SW480 (cell line): Measurements from ENCODE around the gene ATP6V1G1.
"Not testable (repeated sequence)": the region's sequence is repeated elsewhere in the genome, so short reads cannot be mapped to it uniquely, and the experiment has no call there.

Experiments
- DNase-seq: peaks from one replicate; pipeline ENCODE4 v3.0.0-alpha.2; 2016; ENCODE audit warnings: low spot score

ATP6V1G1 gene

DNA sequence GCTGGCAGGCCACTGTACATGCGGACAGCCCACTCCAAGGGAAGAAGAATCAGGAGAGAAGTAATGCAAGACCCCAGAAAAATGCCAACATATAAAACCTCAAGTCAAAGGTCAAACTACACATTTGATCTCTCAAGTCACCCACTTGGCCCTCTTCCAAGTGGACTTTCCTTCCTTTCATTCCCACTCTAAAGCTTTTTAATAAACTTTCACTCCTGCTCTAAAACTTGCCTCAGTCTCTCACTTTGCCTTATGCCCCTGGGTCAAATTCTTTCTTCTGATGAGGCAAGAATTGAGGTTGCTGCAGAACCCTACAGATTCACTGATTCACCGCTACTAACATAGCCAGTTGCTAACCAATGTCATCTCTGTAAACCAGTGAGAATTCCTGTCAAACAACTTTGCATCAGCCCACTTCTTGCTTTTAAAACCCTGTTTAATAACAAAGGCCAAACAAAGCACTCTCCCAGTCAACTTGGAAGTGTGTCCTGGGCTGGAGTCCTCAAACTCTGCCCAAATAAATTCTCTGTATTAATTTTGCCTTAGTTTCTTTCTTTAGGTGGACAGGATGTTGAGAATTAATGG, 6.9 kb upstream of the ATP6V1G1 start:
- DNase-seq, result no peak

- no peak for DNase-seq
These were observed 4.0 kb upstream of the ATP6V1G1 start for GRCh38 chr9:114583371-114584155.

GRCh38 chr9:114588210-114588609, 641 bp downstream of the ATP6V1G1 start:
- no peak for DNase-seq

GRCh38 chr9:114588651-114589526, 1.3 kb downstream of the ATP6V1G1 start:
- no peak for DNase-seq

DNA sequence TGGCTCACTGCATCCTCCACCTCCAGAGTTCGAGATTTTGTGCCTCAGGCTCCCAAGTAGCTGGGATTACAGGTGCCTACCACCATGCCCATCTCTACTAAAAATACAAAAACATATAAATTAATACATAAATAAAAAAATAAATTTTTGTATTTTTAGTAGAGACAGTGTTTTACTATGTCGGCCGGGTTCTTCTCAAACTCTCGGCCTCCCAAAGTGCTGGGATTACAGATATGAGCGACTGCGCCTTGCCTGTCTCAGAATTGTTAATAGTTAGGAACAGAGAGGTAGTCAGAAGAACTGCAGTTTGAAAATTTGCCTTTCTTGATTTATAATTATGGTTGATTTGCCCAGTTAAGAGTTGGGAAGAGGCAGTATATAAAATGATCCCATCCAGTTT, 2.8 kb downstream of the ATP6V1G1 start:
- DNase-seq, result no peak

DNA sequence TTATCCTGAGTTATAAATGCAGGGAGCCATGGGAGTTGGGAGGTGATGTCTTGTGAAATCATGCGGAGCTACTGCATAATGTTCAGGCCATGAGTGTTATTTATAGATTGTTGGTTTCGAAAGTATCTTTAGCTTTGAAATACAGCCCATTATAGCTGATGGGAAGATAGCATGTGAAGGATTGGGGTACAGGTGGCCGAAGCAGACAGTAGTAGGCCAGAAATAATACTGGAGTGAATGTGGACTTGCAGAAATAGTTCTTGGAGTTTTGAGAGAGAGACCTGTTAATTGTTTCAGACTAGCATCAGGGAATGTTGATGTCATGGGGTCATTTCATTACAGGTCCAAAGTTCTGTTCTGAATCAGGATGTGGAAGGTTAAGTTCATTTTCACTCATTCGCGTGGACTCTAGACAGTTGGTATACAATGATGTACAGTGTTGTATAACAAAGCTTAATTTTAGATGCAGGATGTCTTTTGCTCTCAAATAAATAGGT, 3.8 kb downstream of the ATP6V1G1 start:
- DNase-seq, result no peak

DNA sequence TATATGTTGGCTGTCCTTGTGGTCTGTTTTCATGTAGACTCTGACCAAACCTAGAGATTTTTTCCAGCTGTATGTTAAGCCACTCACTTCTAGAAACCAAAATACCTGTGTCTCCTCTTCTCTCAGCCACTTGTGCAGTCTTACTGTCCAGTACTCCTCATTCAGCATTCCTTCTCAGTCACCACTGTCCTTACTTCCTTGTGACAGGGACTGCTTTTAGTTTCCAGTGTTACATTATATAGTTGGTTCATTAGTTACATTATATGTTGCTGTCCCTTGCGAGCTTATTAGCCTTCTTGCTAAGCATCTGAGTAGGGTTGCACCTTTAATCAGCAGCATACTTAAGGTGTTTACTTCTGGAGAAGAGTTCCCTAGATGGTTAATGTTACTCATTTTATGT, 4.3 kb downstream of the ATP6V1G1 start:
- no peak for DNase-seq

DNA sequence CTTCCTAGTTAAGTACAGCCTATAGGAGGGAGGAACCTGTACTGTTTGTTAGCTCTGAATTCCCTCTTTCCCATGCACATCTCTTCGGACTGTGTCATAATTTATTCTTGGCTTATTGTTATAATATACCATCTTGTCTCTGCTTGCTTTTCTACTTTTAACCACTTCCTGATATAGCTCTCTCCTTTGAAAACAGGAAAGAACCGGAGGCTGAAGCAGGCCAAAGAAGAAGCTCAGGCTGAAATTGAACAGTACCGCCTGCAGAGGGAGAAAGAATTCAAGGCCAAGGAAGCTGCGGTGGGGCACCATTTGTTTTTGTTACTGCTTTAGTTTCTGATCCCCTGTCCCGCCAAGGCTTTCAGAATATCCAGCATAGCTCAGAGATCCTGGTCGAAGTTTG, 4.8 kb downstream of the ATP6V1G1 start:
- no peak for DNase-seq

DNA sequence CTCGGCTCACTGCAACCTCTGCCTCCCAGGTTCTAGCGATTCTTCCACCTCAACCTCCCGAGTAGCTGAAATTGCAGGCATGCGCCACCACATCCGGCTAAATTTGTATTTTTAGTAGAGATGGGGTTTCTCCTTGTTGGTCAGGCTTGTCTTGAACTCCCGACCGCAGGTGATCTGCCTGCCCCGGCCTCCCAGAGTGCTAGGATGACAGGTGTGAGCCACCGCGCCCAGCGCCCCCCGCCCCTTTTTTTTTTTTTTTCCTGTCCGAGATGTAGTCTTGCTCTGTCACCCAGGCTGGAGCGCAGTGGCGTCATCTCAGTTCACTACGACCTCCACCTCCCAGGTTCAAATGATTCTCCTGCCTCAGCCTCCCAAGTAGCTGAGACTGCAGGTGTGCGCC, 6.6 kb downstream of the ATP6V1G1 start:
- no peak for DNase-seq

DNA sequence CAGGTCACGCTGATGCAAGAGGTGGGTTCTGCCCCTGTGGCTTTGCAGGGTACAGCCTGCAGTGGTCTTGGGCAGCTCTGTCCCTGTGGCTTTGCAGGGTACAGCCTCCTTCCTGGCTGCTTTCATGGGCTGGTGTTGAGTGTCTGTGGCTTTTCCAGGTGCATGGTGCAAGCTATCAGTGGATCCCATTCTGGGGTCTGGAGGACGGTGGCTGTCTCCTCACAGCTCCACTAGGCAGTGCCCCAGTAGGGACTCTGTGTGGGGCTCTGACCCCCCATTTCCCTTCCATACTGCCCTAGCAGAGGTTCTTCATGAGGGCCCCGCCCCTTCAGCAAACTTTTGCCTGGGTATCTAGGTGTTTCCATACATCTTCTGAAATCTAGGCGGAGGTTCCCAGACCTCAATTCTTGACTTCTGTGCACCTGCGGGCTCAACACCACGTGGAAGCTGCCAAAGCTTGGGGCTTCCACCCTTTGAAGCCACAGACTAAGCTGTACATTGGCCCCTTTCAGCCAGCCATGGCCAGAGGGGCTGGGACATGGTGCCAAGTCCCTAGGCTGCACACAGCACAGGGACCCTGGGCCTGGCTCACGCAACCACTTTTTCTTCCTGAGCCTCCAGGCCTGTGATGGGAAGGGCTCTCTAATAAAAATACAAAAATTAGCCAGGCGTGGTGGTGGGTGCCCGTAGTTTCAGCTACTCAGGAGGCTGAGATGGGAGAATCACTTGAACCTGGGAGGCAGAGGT, 13.1 kb downstream of the ATP6V1G1 start:
- not testable (repeated sequence) for DNase-seq

DNA sequence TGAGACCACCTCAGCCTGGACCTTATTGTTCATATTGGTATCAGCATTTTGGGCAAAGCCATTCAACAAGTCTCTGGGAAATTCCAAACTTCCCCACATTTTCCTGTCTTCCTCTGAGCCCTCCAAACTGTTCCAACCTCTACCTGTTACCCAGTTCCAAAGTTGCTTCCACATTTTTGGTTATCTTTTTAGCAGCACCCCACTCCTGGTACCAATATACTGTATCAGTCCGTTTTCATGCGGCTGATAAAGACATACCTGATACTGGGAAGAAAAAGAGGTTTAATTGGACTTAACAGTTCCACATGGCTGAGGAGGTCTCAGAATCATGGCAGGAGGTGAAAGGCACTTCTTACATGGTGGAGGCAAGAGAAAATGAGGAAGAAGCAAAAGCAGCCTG, 14.2 kb downstream of the ATP6V1G1 start:
- DNase-seq, result not testable (repeated sequence)

DNA sequence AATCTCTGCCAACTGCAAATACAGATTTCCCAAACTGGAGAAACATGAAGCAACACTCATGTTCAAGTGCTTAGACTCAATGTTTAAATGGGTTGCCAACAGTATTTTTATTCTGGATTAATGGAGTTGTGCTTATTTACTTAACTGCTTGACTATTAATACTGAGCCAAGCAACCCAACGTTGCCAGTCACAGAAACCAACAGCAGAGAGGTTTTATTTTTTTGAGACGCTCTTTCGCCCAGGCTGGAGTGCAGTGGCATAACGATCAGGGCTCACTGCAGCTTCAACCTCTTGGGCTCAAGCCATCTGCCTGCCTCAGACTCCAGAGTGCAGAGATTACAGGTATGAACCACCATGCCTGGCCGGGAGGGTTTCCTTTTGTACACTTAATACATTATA, 15.1 kb downstream of the ATP6V1G1 start:
- no peak for DNase-seq

DNA sequence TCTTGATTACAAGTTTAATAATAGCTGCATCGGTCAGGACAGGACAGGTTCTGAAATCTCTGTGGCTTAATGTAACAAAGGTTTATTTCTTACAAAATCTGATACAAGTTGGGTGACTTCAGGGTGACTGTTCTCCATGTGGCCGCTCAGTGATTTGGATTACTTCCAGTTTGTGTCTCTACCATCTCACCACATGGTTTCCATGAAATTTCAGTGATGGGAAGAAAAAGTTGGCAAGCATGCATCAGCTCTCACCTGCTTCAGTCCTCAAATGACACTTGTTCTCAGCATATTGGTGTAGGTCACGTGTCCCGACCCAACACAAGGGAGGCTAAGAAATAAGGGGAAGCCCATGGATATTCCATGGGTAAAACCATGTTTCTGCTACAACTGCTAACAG, 15.7 kb downstream of the ATP6V1G1 start:
- DNase-seq, result no peak

GRCh38 chr9:114604989-114605388, 17.4 kb downstream of the ATP6V1G1 start:
- DNase-seq, result no peak

- no peak for DNase-seq
These were observed 18.5 kb downstream of the ATP6V1G1 start for GRCh38 chr9:114606068-114606467.

- no peak for DNase-seq
These were observed 19.1 kb downstream of the ATP6V1G1 start for GRCh38 chr9:114606597-114607207.

DNA sequence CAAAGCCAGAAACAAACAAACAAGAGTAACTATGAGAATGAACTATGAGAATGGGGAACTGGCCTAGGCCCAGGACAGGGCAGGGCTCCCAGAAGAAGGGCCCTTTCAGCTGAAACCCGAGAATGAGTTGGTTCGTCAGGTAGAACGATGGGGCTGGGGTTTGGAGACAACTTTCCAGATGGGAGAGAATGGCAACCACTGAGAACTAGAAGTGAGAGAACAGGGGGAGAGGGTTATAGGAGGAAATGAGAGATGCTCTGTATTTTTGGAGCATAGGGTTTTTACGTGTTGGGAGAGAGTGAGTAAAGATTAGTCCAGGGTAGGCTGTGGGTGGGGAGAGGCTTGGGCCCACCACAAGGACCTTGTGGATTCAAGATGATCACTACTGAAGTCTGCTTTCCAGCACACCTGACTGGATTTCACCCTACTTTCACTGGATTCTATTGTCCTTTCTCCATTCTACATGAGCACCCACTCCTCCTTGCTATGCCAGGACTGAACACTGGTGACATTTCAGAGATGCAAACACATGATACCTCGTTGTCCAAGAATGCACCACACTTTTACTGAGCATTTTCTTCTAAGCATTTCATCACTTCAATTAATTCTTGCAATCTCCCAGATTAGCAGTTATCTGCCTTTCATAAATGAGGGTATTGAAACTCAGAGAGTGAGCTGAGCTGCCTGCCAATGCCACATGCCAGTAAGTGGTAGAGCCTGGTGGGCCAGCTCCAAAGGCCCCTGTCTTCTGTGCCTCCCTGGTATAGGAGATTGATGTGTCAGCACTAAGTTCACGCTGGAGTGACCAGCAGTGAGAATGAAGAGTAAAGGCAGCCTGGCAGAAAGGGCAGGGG, 20.3 kb downstream of the ATP6V1G1 start:
- DNase-seq, result no peak

DNA sequence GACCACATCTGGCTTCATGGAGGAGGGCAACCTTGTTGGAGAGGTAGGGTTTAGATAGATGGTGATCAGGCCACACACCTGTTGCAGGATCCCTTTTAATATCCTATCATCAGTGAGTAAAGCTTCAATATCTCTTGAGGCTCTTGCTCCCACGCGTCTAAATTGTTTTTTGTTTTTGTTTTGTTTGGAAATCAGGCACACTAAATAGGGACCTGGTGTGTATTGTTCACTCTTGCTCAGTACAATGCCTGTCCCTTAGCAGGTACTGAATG, 20.9 kb downstream of the ATP6V1G1 start:
- no peak for DNase-seq

DNA sequence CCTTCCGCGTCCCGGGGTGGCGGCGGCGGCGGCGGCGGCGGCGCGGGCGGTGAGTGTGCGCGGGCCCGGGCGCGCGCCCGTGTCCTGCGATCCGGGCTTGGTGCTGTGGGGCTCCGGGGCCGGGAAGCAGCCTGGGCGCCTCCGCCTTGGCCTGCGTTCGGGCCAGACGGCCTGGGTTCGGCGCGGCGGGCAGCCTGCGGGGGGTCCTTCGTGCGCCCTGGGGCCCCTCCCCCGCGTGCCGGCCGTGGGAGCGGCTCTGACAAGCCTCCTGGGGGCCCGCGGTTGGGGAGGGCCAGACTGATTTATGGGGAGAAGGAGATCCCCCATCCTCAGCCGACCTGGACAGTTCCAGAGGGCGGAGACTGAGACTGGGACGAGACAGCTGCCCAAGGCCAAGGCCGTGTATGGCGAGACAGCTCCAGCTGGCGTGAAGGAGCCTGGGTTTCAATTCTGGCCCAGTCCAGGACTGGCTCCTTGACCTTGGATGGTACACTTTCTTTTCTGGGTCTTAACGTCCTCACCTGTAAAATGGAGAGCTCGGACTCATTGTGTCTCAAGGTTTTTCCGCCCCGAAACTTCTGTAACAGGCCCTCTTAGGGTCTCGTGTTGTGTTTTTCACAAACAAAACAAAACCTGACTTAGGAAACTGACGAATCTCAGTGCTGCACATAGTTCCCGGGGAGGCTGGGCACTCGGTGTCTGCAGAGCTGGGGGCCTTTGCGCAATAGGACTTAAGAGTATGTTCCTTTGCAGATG, 24.1 kb downstream of the ATP6V1G1 start:
- peak; percentile 54 for DNase-seq

DNA sequence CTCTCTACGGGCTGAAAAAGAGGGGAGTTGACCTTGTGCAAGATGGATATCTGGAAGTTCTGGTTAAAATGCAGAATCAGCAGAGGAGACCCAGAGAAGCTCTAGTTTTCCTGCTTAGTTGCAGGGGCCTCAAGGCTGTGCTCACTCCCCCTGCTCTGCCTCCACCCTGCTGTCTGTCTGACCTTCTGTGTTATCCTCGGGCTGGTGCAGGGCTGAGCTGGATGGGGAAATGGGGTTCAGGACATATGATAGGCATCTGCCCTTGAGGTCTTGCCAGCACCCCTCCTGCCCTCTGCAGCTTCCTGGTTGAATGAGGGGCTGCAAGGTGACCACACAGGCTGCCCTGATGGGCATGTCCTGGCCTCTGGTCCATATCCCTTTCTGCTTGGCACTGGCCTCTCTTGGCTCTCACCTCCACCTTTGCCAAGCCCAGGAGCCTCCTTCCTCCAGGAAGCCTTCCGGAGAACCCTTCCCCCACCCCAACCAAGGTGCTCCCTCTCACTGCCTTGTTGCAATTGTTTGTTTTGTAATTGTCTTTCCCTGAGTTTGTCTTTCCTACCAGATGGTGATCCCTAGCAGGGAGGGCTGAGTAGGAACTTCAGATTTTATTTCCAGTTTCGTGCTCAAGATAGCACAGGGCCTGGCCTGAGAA, 24.8 kb downstream of the ATP6V1G1 start:
- no peak for DNase-seq
